ENCODE data around the gene GJD2. TPM values are rescaled to one million over a fixed set of nuclear protein-coding genes. Genes with fewer than 3 reads are reported as not detected.

The GJD2 gene
- total and polyA plus RNA-seq, 4 donors: not detected

- no peaks in the 10 kb centered on the region for H3K9me3 ChIP-seq (ENCODE audit: control insufficient read depth in 4 of 4, low read length in 3 of 4)
- no peak for DNase-seq (ENCODE audit: low spot score)
- TF ChIP-seq FOXA2 (IDR thresholded peaks at IDR 0.05) (no peak), ATF3 (IDR thresholded peaks at IDR 0.05) (no peak), GABPA (IDR thresholded peaks at IDR 0.05 in 1 of 2, conservative IDR thresholded peaks at IDR 0.05 in 1 of 2) (no peak), RXRA (IDR thresholded peaks at IDR 0.05) (no peak), EGR1 (IDR thresholded peaks at IDR 0.05; ENCODE audit: low read depth in 2 of 2) (no peak), CTCF (IDR thresholded peaks at IDR 0.05; ENCODE audit: low read depth, low read length, missing input control) (no peak), NR2F2 (IDR thresholded peaks at IDR 0.05) (no peak)
- H3K27me3 ChIP-seq (ENCODE audit: control insufficient read depth in 4 of 4, insufficient read depth in 4 of 4, low read length in 3 of 4): peaks cover 4 to 16% (median 12%) of the 10 kb centered on the region in 4 donors
- no peaks in the 10 kb centered on the region for H3K36me3 ChIP-seq (ENCODE audit: control insufficient read depth in 4 of 4, insufficient read depth in 3 of 4, low read depth in 1 of 4, low read length in 3 of 4)
- peaks cover 2 to 7% (median 5%) of the 10 kb centered on the region in 4 donors for H3K4me1 ChIP-seq (ENCODE audit: control insufficient read depth in 4 of 4, insufficient read depth in 4 of 4, low read length in 3 of 4)
- WGBS: 63% methylated on average over 3 of the region's 3 CpGs
- H3K27ac ChIP-seq (ENCODE audit: low read depth in 1 of 2, low read length in 2 of 2): no peak overlapping the region
- H3K4me3 ChIP-seq (ENCODE audit: low read depth in 1 of 3, low read length in 3 of 3): no peak overlapping the region
- no peak overlapping the region for H3K9ac ChIP-seq (ENCODE audit: low read depth in 1 of 2, low read length in 2 of 2)
Observed at GRCh38 chr15:34757262-34757661, 2.5 kb upstream of the GJD2 start.

GRCh38 chr15:34755419-34755773 is 598 bp upstream of the GJD2 start:
- Histone ChIP-seq H3K4me3 (ENCODE audit: low read depth in 1 of 3, low read length in 3 of 3) (no peak overlapping the region), H3K36me3 (ENCODE audit: control insufficient read depth in 4 of 4, insufficient read depth in 3 of 4, low read depth in 1 of 4, low read length in 3 of 4) (no peaks in the 10 kb centered on the region), H3K4me1 (ENCODE audit: control insufficient read depth in 4 of 4, insufficient read depth in 4 of 4, low read length in 3 of 4) (peaks cover 2 to 7% (median 5%) of the 10 kb centered on the region in 4 donors), H3K9ac (ENCODE audit: low read depth in 1 of 2, low read length in 2 of 2) (no peak overlapping the region), H3K27ac (ENCODE audit: low read depth in 1 of 2, low read length in 2 of 2) (no peak overlapping the region), H3K27me3 (ENCODE audit: control insufficient read depth in 4 of 4, insufficient read depth in 4 of 4, low read length in 3 of 4) (peaks cover 4 to 16% (median 12%) of the 10 kb centered on the region in 4 donors), H3K9me3 (ENCODE audit: control insufficient read depth in 4 of 4, low read length in 3 of 4) (no peaks in the 10 kb centered on the region)
- 7% methylated on average over 11 of the region's 11 CpGs for WGBS
- DNase-seq (ENCODE audit: low spot score): no peak
- TF ChIP-seq FOXA1 (IDR thresholded peaks at IDR 0.05): no peak
- no peak for TF ChIP-seq YY1 (IDR thresholded peaks at IDR 0.05)
- TF ChIP-seq NR2F2 (IDR thresholded peaks at IDR 0.05): no peak
- TF ChIP-seq REST (IDR thresholded peaks at IDR 0.05): no peak
- TF ChIP-seq TAF1 (conservative IDR thresholded peaks at IDR 0.05): no peak
- no peak for TF ChIP-seq HNF4A (conservative IDR thresholded peaks at IDR 0.05)
- TF ChIP-seq CTCF (IDR thresholded peaks at IDR 0.05; ENCODE audit: low read depth, low read length, missing input control): no peak
- TF ChIP-seq ZBTB33 (IDR thresholded peaks at IDR 0.05): no peak
- TF ChIP-seq SP1 (IDR thresholded peaks at IDR 0.05): no peak
- TF ChIP-seq MAX (IDR thresholded peaks at IDR 0.05): no peak
- TF ChIP-seq EGR1 (IDR thresholded peaks at IDR 0.05; ENCODE audit: low read depth in 2 of 2): no peak
- no peak for TF ChIP-seq HNF4G (IDR thresholded peaks at IDR 0.05)
- no peak for TF ChIP-seq ATF3 (IDR thresholded peaks at IDR 0.05)
- TF ChIP-seq GABPA (IDR thresholded peaks at IDR 0.05 in 1 of 2, conservative IDR thresholded peaks at IDR 0.05 in 1 of 2): no peak
- no peak for TF ChIP-seq FOXA2 (IDR thresholded peaks at IDR 0.05)
- TF ChIP-seq JUND (IDR thresholded peaks at IDR 0.05): no peak
- TF ChIP-seq RXRA (IDR thresholded peaks at IDR 0.05): no peak
- no peak for TF ChIP-seq RAD21 (IDR thresholded peaks at IDR 0.05)
